HG03135 (cell line): ENCODE results near the gene UGT2A2.
"Not testable (repeated sequence)": the region's sequence is repeated elsewhere in the genome, so short reads cannot be mapped to it uniquely, and the experiment has no call there.

Source experiments
- ATAC-seq: cut with Tn5 transposase; IDR thresholded peaks from one replicate; pipeline ENCODE4 v1.9.1; 2021; ENCODE audit warnings: mild to moderate bottlenecking, moderate library complexity; ENCODE audit not compliant: unreplicated experiment

Gene UGT2A2

GRCh38 chr4:69639542-69639941, at the start of gene UGT2A2:
Gene UGT2A2 (minus strand): TSS chr4:69639642. CDS start chr4:69639640, 2 bp downstream.
- no peak for ATAC-seq

GRCh38 chr4:69684804-69685203, 45.4 kb upstream of the UGT2A2 start:
- ATAC-seq, result no peak

- ATAC-seq, result no peak
Measured at GRCh38 chr4:69668680-69669079, 29.2 kb upstream of the UGT2A2 start.

GRCh38 chr4:69664009-69664408, 24.6 kb upstream of the UGT2A2 start:
- not testable (repeated sequence) for ATAC-seq

GRCh38 chr4:69661130-69661803, 21.8 kb upstream of the UGT2A2 start:
- not testable (repeated sequence) for ATAC-seq

GRCh38 chr4:69658133-69658532, 18.7 kb upstream of the UGT2A2 start:
- ATAC-seq, result no peak

GRCh38 chr4:69656653-69657158, 17.3 kb upstream of the UGT2A2 start:
- no peak for ATAC-seq

GRCh38 chr4:69653147-69653546, 13.7 kb upstream of the UGT2A2 start, which contains the start of gene UGT2A1:
Gene UGT2A1 (minus strand): TSS chr4:69653247. CDS start chr4:69647644, 5,603 bp downstream.
- no peak for ATAC-seq

GRCh38 chr4:69650872-69651271, 11.4 kb upstream of the UGT2A2 start:
- ATAC-seq, result no peak

- ATAC-seq, result no peak
Measured at GRCh38 chr4:69649629-69650028, 10.2 kb upstream of the UGT2A2 start.

- no peak for ATAC-seq
Measured at GRCh38 chr4:69649207-69649606, 9.8 kb upstream of the UGT2A2 start.

- no peak for ATAC-seq
Measured at GRCh38 chr4:69642961-69643360, 3.5 kb upstream of the UGT2A2 start.

- no peak for ATAC-seq
Measured at GRCh38 chr4:69640289-69640688, 847 bp upstream of the UGT2A2 start.

- no peak for ATAC-seq
Measured at GRCh38 chr4:69617083-69617694, 22.3 kb downstream of the UGT2A2 start.

- no peak for ATAC-seq
Measured at GRCh38 chr4:69610484-69610883, 29.0 kb downstream of the UGT2A2 start.

GRCh38 chr4:69601065-69601464, 38.4 kb downstream of the UGT2A2 start:
- ATAC-seq, result no peak

GRCh38 chr4:69600013-69600412, 39.4 kb downstream of the UGT2A2 start:
- no peak for ATAC-seq

GRCh38 chr4:69594382-69594781, 45.1 kb downstream of the UGT2A2 start:
- ATAC-seq, result no peak

- ATAC-seq, result no peak
Measured at GRCh38 chr4:69591364-69591763, 48.1 kb downstream of the UGT2A2 start.

GRCh38 chr4:69589884-69590283, 49.6 kb downstream of the UGT2A2 start:
- no peak for ATAC-seq

GRCh38 chr4:69584135-69584534, 55.3 kb downstream of the UGT2A2 start:
- ATAC-seq, result no peak

- no peak for ATAC-seq
Measured at GRCh38 chr4:69583543-69583942, 55.9 kb downstream of the UGT2A2 start.
